Kidney epithelial cell (primary cell): ENCODE results near the gene ANKRD16. TPM values are rescaled to one million over a fixed set of nuclear protein-coding genes. Genes with fewer than 3 reads are reported as not detected.
"Not testable (repeated sequence)": the region's sequence is repeated elsewhere in the genome, so short reads cannot be mapped to it uniquely, and the experiment has no call there.

Source experiments
- DNase-seq: peaks from one replicate; pipeline ENCODE4 v3.0.0-alpha.2; 2010; ENCODE audit warnings: low read depth
- H3K27me3 ChIP-seq: 2 replicates; pipeline ENCODE4 v1.6.0; 2011; ENCODE audit warnings: low read length; ENCODE audit not compliant: control insufficient read depth, insufficient read depth
- H3K36me3 ChIP-seq: 2 replicates; pipeline ENCODE4 v1.5.1; 2011; ENCODE audit warnings: low read length; ENCODE audit not compliant: control insufficient read depth, insufficient read depth
- H3K4me3 ChIP-seq: 2 replicates; pipeline ENCODE4 v1.5.1; 2011; ENCODE audit warnings: low read depth, mild to moderate bottlenecking, control low read depth, low read length
- CTCF ChIP-seq: IDR thresholded peaks from 2 replicates; pipeline ENCODE4 v1.5.1; 2011; ENCODE audit warnings: mild to moderate bottlenecking, moderate library complexity, low read length, control low read depth, inconsistent platforms; ENCODE audit not compliant: insufficient read depth, poor library complexity, severe bottlenecking
- total RNA-seq: library from RNA; depleted of rRNA; stranded (reverse); fragments of >200 nt; gene quantifications from 2 replicates; pipeline ENCODE4 v1.2.3, GENCODE V29; 2015

Gene ANKRD16
- total RNA-seq, 1 donor from 2014 or later, result 7.9 TPM

- DNase-seq, result no peak
- H3K36me3 ChIP-seq, result peaks cover 5% of the 10 kb centered on the region
- TF ChIP-seq CTCF, result no peak
- no peak overlapping the region for H3K4me3 ChIP-seq
- no peaks in the 10 kb centered on the region for H3K27me3 ChIP-seq
Measured at GRCh38 chr10:5910323-5911100, 20.8 kb upstream of the ANKRD16 start.

- not testable (repeated sequence) for H3K36me3 ChIP-seq, H3K4me3 ChIP-seq, H3K27me3 ChIP-seq, DNase-seq
Measured at GRCh38 chr10:5908676-5909075, 19.0 kb upstream of the ANKRD16 start.

- no peak overlapping the region for H3K4me3 ChIP-seq
Measured at GRCh38 chr10:5906651-5907050, 17.0 kb upstream of the ANKRD16 start.

GRCh38 chr10:5905854-5906507, 16.3 kb upstream of the ANKRD16 start:
- DNase-seq, result no peak
- Histone ChIP-seq H3K36me3 (peaks cover 4% of the 10 kb centered on the region), H3K27me3 (no peaks in the 10 kb centered on the region), H3K4me3 (no peak overlapping the region)
- TF ChIP-seq CTCF, result no peak

More at GRCh38 chr10:5906651-5907050, 17.0 kb upstream of the ANKRD16 start:
- TF ChIP-seq CTCF, result no peak
- peaks cover 5% of the 10 kb centered on the region for H3K36me3 ChIP-seq
- no peak for DNase-seq
- no peaks in the 10 kb centered on the region for H3K27me3 ChIP-seq

GRCh38 chr10:5904227-5904626, 14.5 kb upstream of the ANKRD16 start:
- DNase-seq, result no peak
- TF ChIP-seq CTCF, result no peak
- Histone ChIP-seq H3K4me3 (no peak overlapping the region), H3K27me3 (no peaks in the 10 kb centered on the region), H3K36me3 (peaks cover 2% of the 10 kb centered on the region)

- TF ChIP-seq CTCF, result no peak
- Histone ChIP-seq H3K4me3 (no peak overlapping the region), H3K36me3 (no peaks in the 10 kb centered on the region), H3K27me3 (no peaks in the 10 kb centered on the region)
- DNase-seq, result no peak
Measured at GRCh38 chr10:5903563-5903962, 13.9 kb upstream of the ANKRD16 start.
